Astrocyte (in vitro differentiated cells and primary cell): ENCODE results near the gene RIGI.
"Not testable (repeated sequence)": the region's sequence is repeated elsewhere in the genome, so short reads cannot be mapped to it uniquely, and the experiment has no call there.

ENCODE experiments used
- CTCF ChIP-seq: IDR thresholded peaks from 2 replicates; pipeline ENCODE4 v1.5.1; 2011; ENCODE audit warnings: low read depth, mild to moderate bottlenecking, inconsistent platforms, low read length, moderate library complexity; ENCODE audit not compliant: insufficient read depth
- EZH2 ChIP-seq: IDR thresholded peaks from 2 replicates; pipeline ENCODE4 v1.6.1; 2012; ENCODE audit warnings: mild to moderate bottlenecking, low read length, inconsistent platforms; ENCODE audit not compliant: insufficient read depth

- TF ChIP-seq CTCF, EZH2: not testable (repeated sequence)
Measured at GRCh38 chr9:32548213-32548612, 22.2 kb upstream of the RIGI start.
